GM12873 (cell line): Measurements from ENCODE around the gene KCNAB1.

Experiments
- TF ChIP-seq, protein P1 (sequence below): IDR thresholded peaks from 2 replicates; pipeline ENCODE4 v1.5.1; 2012; ENCODE audit warnings: low read depth, mild to moderate bottlenecking, moderate library complexity, low read length, control low read depth; ENCODE audit not compliant: insufficient read depth; ENCODE audit errors: missing control alignments

The KCNAB1 gene

DNA sequence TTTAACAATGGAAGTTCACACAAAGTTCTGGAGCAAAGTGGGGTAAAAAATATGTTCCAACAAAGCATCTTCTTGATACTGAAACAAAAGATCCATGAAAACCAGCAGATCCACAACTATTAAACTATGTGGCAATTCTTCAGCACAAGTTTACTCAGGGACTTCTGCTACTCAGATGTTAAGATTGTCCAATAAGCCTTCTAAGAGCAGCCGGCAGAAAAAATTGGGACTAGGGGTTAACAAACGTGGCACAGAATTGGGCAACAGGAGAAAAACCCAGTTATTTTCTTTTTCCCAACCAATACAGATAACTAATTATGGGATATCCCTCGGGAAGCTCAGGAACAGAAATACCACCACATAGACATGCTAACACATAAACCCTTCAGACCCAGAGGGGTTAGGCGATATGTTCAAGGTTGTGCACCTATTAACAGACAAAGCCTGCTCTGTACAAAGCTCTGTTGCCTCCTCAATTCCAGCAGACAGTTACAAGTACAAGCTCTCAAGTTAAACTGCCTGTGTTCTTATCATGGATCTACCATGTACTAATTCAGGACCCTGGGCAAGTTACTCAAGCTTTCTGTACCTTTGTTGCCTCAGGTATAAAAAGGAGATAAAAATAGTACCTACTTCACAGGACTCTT lies 427.8 kb downstream of the KCNAB1 start:
- TF ChIP-seq, protein P1, sequence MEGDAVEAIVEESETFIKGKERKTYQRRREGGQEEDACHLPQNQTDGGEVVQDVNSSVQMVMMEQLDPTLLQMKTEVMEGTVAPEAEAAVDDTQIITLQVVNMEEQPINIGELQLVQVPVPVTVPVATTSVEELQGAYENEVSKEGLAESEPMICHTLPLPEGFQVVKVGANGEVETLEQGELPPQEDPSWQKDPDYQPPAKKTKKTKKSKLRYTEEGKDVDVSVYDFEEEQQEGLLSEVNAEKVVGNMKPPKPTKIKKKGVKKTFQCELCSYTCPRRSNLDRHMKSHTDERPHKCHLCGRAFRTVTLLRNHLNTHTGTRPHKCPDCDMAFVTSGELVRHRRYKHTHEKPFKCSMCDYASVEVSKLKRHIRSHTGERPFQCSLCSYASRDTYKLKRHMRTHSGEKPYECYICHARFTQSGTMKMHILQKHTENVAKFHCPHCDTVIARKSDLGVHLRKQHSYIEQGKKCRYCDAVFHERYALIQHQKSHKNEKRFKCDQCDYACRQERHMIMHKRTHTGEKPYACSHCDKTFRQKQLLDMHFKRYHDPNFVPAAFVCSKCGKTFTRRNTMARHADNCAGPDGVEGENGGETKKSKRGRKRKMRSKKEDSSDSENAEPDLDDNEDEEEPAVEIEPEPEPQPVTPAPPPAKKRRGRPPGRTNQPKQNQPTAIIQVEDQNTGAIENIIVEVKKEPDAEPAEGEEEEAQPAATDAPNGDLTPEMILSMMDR, result no peak

DNA sequence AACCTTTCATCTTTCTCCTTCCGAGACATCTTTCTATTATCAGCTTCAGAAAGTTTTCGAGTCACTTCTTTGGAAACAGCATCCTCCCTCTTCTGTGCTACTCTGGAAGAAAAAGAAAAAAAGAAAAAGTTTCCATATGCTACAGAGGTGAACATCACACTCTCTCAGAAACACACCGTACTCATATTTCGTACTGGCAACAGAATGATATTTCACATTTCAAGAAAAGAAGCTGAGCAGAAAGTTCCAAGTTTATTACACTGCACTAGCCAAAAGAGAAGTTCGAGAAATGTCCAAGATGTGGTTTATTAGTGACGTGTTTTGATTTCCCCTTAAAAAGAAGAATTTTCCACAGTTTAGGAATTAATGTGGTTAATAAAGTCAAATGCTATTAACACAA lies 428.5 kb downstream of the KCNAB1 start:
- TF ChIP-seq, protein P1, result no peak

DNA sequence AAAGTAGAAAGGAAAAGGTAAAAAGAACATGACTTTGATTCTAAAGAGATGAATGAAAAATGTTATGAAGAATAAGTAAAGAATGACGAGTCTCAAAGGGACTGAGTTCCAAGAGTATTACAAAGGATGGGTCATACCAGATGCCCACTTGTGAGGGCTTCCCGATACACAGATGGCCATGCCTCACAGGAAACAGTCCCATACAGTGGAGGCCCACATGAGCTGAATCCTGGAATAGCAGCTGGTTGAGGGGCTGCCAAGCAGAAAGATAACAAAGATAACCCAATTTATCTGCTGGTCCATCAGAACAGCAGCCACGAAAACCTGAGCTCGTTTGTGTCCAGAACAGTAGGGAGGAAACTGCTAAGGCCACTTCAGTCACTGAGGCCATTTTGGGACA lies 430.9 kb downstream of the KCNAB1 start:
- TF ChIP-seq, protein P1, result no peak

DNA sequence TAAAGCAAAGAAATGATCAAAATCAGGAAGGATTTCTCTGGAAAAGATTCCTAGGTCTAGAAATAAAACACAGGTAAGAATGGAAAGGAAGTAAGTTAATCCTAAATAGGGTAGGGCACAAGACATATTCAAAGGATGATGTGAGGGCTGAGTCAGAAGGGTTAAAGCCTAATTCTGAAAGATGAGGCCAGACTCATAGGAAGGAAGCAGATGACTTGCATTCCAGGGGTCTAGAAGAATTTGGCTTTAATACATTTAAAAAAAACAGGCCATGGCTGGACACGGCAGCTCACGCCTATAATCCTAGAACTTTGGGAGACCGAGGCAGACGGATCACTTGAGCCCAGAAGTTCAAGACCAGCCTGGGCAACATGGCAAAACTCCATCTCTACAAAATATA lies 431.4 kb downstream of the KCNAB1 start:
- TF ChIP-seq, protein P1, result no peak

DNA sequence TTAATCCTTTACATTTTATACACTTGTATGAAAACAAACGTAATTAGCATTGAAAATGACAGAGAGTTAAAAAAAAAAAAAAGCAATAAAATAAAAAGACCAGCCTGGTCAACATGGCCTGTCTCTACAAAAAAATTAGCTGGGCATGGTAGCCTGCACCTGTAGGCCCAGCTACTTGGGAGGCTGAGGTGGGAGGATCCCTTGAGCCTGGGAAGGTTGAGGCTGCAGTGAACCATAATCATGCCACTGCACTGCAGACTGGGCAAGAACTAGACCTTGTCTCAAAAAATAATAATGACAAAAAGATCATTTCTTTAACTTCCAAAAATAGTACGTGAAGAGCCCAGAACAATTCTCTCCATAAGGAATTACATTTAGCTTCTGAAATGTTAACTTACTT lies 432.6 kb downstream of the KCNAB1 start:
- TF ChIP-seq, protein P1, result no peak

DNA sequence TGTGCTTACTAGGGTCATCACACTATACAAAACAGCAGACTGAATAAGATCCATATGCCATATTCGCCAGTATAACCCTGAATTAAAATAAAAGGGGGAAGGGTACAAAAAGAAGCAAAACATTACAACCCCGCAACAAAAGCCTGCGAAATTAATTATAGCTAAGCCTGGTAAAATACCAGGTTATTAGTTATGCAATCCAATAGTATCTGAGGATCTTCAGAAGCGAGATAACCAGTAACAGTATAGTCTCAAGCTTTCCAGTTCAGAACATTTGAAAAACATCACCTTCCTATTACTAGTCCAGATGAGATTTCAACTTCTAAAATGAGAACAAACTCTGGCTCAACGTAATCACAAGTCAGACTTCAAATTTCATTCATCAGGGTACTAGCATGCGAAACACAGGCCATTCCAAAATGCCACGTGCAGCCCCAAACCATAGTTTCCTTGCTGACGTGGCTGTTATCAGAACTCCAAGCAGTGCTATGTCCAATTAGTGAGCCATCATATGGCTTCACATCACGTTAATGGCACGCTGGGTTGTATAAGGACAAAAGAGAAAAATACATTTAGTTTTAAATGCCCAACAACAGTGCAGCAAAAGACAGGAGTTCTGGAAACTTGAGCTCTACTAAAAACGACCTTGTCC lies 433.5 kb downstream of the KCNAB1 start:
- TF ChIP-seq, protein P1, result no peak

DNA sequence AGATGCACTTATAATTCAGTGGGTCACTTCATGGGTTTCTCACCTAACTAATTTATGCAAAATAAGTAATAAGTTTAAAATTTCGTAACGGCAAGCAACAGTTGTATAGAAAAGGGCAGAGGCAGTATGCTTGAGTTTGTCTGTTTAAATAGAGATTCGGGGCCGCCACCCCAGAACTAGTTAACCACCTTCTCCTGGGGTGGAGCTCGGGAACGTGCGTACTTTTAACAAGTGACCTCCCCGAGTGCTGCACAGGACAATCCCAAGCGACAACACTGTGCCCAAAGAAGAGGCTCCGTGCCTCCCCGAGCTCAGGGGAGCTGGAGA lies 434.1 kb downstream of the KCNAB1 start:
- TF ChIP-seq, protein P1, result no peak
